Measurements from ENCODE around the gene NR6A1. TPM values are rescaled to one million over a fixed set of nuclear protein-coding genes. Genes with fewer than 3 reads are reported as not detected.

Gene NR6A1
- total and polyA plus RNA-seq, 2 of the 8 experiments (the other 6 are each of a cell fraction or from before 2014, with no cell fraction given), result 93.2 to 237 TPM

DNA sequence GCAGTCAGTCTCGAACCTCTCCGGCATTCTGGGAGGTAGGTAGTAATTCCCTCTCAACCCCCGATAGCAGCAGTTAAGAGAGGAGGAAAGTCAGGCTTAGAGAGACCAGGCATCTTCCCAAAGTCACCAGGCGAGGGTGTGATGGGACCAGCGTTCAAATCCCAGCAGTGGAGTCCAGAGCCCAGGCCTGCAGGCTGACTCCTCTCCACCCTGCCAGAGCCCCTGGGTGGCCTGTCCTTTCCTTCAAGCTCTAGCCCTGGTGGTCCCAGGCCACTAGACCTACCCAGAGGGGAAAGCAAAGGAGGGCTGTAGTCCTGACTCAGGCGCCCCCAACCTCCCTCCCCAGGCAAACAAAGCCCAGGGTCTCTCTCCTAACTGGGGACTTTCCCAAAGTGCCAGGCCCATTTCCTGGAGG, 259.7 kb downstream of the NR6A1 start:
- no peak overlapping the region for H3K18ac ChIP-seq (ENCODE audit: extremely low read depth, low read length)
- H3K56ac ChIP-seq (replicated peaks; ENCODE audit: insufficient read length, low read depth, low read length), result no peak overlapping the region
- 72% methylated on average over 6 of the region's 6 CpGs; no CpG with 5 or more reads in 1 of the 2 experiments for WGBS, 2 experiments (ENCODE audit: extremely low coverage in 1 of 2, insufficient coverage in 1 of 2, insufficient read length in 1 of 2, insufficient replicate concordance in 2 of 2, low coverage in 1 of 2, low lambda C conversion rate in 2 of 2, missing lambda C conversion rate in 1 of 2)
- CTCF ChIA-PET (ENCODE audit: partially characterized antibody), result interaction anchor here (0.8 to 19.2 kb wide), 8 partner anchors 12 to 341 kb away, joined by 3 to 234 read pairs (median 4); no protein-coding TSS in a partner anchor
- H3K79me2 ChIP-seq (ENCODE audit: control insufficient read depth in 1 of 2, insufficient read depth in 2 of 2, low read length in 2 of 2), result no peaks in the 10 kb centered on the region
- H2BK120ac ChIP-seq (replicated peaks; ENCODE audit: low read depth, low read length), result no peak overlapping the region
- H2BK5ac ChIP-seq (ENCODE audit: low read depth, low read length), result no peak overlapping the region; the same call in 1 of the 2 replicates
- no peak overlapping the region for H3K27ac ChIP-seq (ENCODE audit: low read depth, low read length)
- H3K4me3 ChIP-seq (ENCODE audit: extremely low read depth in 1 of 4, insufficient read depth in 2 of 4, low read depth in 3 of 4, low read length in 4 of 4), result no peak overlapping the region
- H3K23me2 ChIP-seq (ENCODE audit: low read depth, low read length), result no peaks in the 10 kb centered on the region
- H3K36me3 ChIP-seq (ENCODE audit: control insufficient read depth in 2 of 4, insufficient read depth in 4 of 4, low read length in 3 of 4), result no peaks in the 10 kb centered on the region
- no peak for TF ChIP-seq BRCA1 (IDR thresholded peaks at IDR 0.05; ENCODE audit: low read depth, low read length)
- TF ChIP-seq, protein P1, sequence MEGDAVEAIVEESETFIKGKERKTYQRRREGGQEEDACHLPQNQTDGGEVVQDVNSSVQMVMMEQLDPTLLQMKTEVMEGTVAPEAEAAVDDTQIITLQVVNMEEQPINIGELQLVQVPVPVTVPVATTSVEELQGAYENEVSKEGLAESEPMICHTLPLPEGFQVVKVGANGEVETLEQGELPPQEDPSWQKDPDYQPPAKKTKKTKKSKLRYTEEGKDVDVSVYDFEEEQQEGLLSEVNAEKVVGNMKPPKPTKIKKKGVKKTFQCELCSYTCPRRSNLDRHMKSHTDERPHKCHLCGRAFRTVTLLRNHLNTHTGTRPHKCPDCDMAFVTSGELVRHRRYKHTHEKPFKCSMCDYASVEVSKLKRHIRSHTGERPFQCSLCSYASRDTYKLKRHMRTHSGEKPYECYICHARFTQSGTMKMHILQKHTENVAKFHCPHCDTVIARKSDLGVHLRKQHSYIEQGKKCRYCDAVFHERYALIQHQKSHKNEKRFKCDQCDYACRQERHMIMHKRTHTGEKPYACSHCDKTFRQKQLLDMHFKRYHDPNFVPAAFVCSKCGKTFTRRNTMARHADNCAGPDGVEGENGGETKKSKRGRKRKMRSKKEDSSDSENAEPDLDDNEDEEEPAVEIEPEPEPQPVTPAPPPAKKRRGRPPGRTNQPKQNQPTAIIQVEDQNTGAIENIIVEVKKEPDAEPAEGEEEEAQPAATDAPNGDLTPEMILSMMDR (IDR thresholded peaks at IDR 0.05; ENCODE audit: control extremely low read depth in 1 of 3, insufficient read depth in 1 of 3, low read depth in 1 of 3, low read length in 3 of 3), result peak in 2 of 3 experiments; percentile 24 to 45; a peak in 2 of 4 replicates
- TF ChIP-seq RAD21 (IDR thresholded peaks at IDR 0.05 in 1 of 2, conservative IDR thresholded peaks at IDR 0.05 in 1 of 2; ENCODE audit: low read depth in 2 of 2, low read length in 2 of 2), result peak; percentile 50 to 61
- TF ChIP-seq BCL11A (IDR thresholded peaks at IDR 0.05; ENCODE audit: low read depth in 2 of 2, low read length in 2 of 2), result no peak
- H3K4me1 ChIP-seq (replicated peaks in 1 of 4; ENCODE audit: control insufficient read depth in 3 of 4, insufficient read depth in 4 of 4, low read length in 3 of 4), result peaks cover 0 to 18% (median 4%) of the 10 kb centered on the region in 4 experiments; a peak in 6 of 7 replicates
- no peak overlapping the region for H4K91ac ChIP-seq (replicated peaks; ENCODE audit: insufficient read length, low read length)
- no peak for FAIRE-seq
- H3K27me3 ChIP-seq (replicated peaks in 1 of 4; ENCODE audit: control insufficient read depth in 3 of 4, extremely low read depth in 1 of 4, insufficient read depth in 3 of 4, low read length in 3 of 4), result peaks cover 0 to 4% (median 2%) of the 10 kb centered on the region in 4 experiments; a peak in 1 of 7 replicates
- peak in 1 of 2 experiments; percentile 63 for DNase-seq (ENCODE audit: low read depth in 1 of 2, low spot score in 2 of 2)
- no peaks in the 10 kb centered on the region for H4K20me1 ChIP-seq (replicated peaks in 1 of 2; ENCODE audit: control insufficient read depth in 1 of 2, insufficient read depth in 2 of 2, low read length in 2 of 2)
- no peak overlapping the region for H3K4ac ChIP-seq (replicated peaks; ENCODE audit: insufficient read length, low read depth, low read length)
- H2BK12ac ChIP-seq (ENCODE audit: low read depth, low read length), result no peak overlapping the region
- no peak overlapping the region for H2AK5ac ChIP-seq (ENCODE audit: low read depth, low read length)
- H3K9ac ChIP-seq (replicated peaks in 1 of 4; ENCODE audit: extremely low read depth in 1 of 4, low read depth in 3 of 4, low read length in 3 of 4), result no peak overlapping the region
- H3K14ac ChIP-seq (ENCODE audit: insufficient read length), result no peak overlapping the region
- H4K5ac ChIP-seq (ENCODE audit: insufficient read length, low read depth, low read length), result no peak overlapping the region
- no peak overlapping the region for H3K23ac ChIP-seq (ENCODE audit: insufficient read length)
- no peaks in the 10 kb centered on the region for H3K79me1 ChIP-seq (ENCODE audit: low read depth, low read length)
- H3K9me3 ChIP-seq (ENCODE audit: insufficient read depth in 2 of 2, low read depth in 1 of 2, low read length in 1 of 2), result no peaks in the 10 kb centered on the region
- POLR2A ChIA-PET (ENCODE audit: partially characterized antibody), result interaction anchor here (0.8 to 1.5 kb wide), 3 partner anchors 11 to 83 kb away, joined by 3 to 5 read pairs (median 4); no protein-coding TSS in a partner anchor
- no peak overlapping the region for H2BK15ac ChIP-seq (ENCODE audit: low read length)
- no peak overlapping the region for H2AFZ ChIP-seq (ENCODE audit: low read length)
- peak overlapping the region; percentile 74; the same call in 1 of the 2 replicates for H4K8ac ChIP-seq (ENCODE audit: extremely low read depth, insufficient read depth, low read length)
- H3K4me2 ChIP-seq (ENCODE audit: insufficient read depth in 1 of 2, low read depth in 2 of 2, low read length in 2 of 2), result no peak overlapping the region
- H2BK20ac ChIP-seq (ENCODE audit: low read length), result no peak overlapping the region

Data from H1 (cell line).